ENCODE results near the gene PIK3R1.
A peak's percentile ranks its signal among the peaks of the same experiment; 100 is the strongest.

PIK3R1 gene

GRCh38 chr5:68267066-68267465, 51.5 kb downstream of the PIK3R1 start:
- no peaks in the 10 kb centered on the region for H3K36me3 ChIP-seq (ENCODE audit: control insufficient read depth in 2 of 2, insufficient read depth in 2 of 2, low read length in 2 of 2)
- no peaks in the 10 kb centered on the region for H3K27me3 ChIP-seq (ENCODE audit: control insufficient read depth in 2 of 2, insufficient read depth in 2 of 2, low read length in 2 of 2)
- H3K9me3 ChIP-seq (ENCODE audit: control insufficient read depth in 2 of 2, low read length in 2 of 2) = no peaks in the 10 kb centered on the region
- peak overlapping the region in 1 of 2 donors; percentile 14 for H3K27ac ChIP-seq (ENCODE audit: low read depth in 2 of 2, low read length in 2 of 2)
- peak overlapping the region in 1 of 2 donors; percentile 25 for H3K9ac ChIP-seq (ENCODE audit: low read depth in 1 of 2, low read length in 2 of 2)
- H3K4me1 ChIP-seq (ENCODE audit: control insufficient read depth in 2 of 2, insufficient read depth in 2 of 2, low read length in 2 of 2) = peaks cover 33 to 34% of the 10 kb centered on the region in 2 donors
- H3K4me3 ChIP-seq (ENCODE audit: low read length in 2 of 2) = no peak overlapping the region

- H3K27me3 ChIP-seq (ENCODE audit: control insufficient read depth in 2 of 2, insufficient read depth in 2 of 2, low read length in 2 of 2) = no peaks in the 10 kb centered on the region
- no peak overlapping the region for H3K4me3 ChIP-seq (ENCODE audit: low read length in 2 of 2)
- H3K27ac ChIP-seq (ENCODE audit: low read depth in 2 of 2, low read length in 2 of 2) = no peak overlapping the region
- H3K4me1 ChIP-seq (ENCODE audit: control insufficient read depth in 2 of 2, insufficient read depth in 2 of 2, low read length in 2 of 2) = peaks cover 33 to 34% of the 10 kb centered on the region in 2 donors
- H3K9me3 ChIP-seq (ENCODE audit: control insufficient read depth in 2 of 2, low read length in 2 of 2) = no peaks in the 10 kb centered on the region
- no peak overlapping the region for H3K9ac ChIP-seq (ENCODE audit: low read depth in 1 of 2, low read length in 2 of 2)
- no peaks in the 10 kb centered on the region for H3K36me3 ChIP-seq (ENCODE audit: control insufficient read depth in 2 of 2, insufficient read depth in 2 of 2, low read length in 2 of 2)
Measured at GRCh38 chr5:68268101-68268851, 52.7 kb downstream of the PIK3R1 start.

- H3K4me1 ChIP-seq (ENCODE audit: control insufficient read depth in 2 of 2, insufficient read depth in 2 of 2, low read length in 2 of 2) = peaks cover 33 to 34% of the 10 kb centered on the region in 2 donors
- no peak overlapping the region for H3K4me3 ChIP-seq (ENCODE audit: low read length in 2 of 2)
- no peak overlapping the region for H3K27ac ChIP-seq (ENCODE audit: low read depth in 2 of 2, low read length in 2 of 2)
- H3K36me3 ChIP-seq (ENCODE audit: control insufficient read depth in 2 of 2, insufficient read depth in 2 of 2, low read length in 2 of 2) = peaks cover 1 to 2% of the 10 kb centered on the region in 2 donors
- no peak overlapping the region for H3K9ac ChIP-seq (ENCODE audit: low read depth in 1 of 2, low read length in 2 of 2)
- no peaks in the 10 kb centered on the region for H3K9me3 ChIP-seq (ENCODE audit: control insufficient read depth in 2 of 2, low read length in 2 of 2)
- no peaks in the 10 kb centered on the region for H3K27me3 ChIP-seq (ENCODE audit: control insufficient read depth in 2 of 2, insufficient read depth in 2 of 2, low read length in 2 of 2)
Measured at GRCh38 chr5:68268852-68269130, 53.2 kb downstream of the PIK3R1 start.

- Histone ChIP-seq H3K36me3 (ENCODE audit: control insufficient read depth in 2 of 2, insufficient read depth in 2 of 2, low read length in 2 of 2) (peaks cover 9 to 10% of the 10 kb centered on the region in 2 donors), H3K27ac (ENCODE audit: low read depth in 2 of 2, low read length in 2 of 2) (no peak overlapping the region), H3K9me3 (ENCODE audit: control insufficient read depth in 2 of 2, low read length in 2 of 2) (no peaks in the 10 kb centered on the region), H3K27me3 (ENCODE audit: control insufficient read depth in 2 of 2, insufficient read depth in 2 of 2, low read length in 2 of 2) (no peaks in the 10 kb centered on the region), H3K9ac (ENCODE audit: low read depth in 1 of 2, low read length in 2 of 2) (no peak overlapping the region), H3K4me1 (ENCODE audit: control insufficient read depth in 2 of 2, insufficient read depth in 2 of 2, low read length in 2 of 2) (peaks cover 26 to 27% of the 10 kb centered on the region in 2 donors), H3K4me3 (ENCODE audit: low read length in 2 of 2) (no peak overlapping the region)
Measured at GRCh38 chr5:68269820-68270219, 54.3 kb downstream of the PIK3R1 start.

- no peaks in the 10 kb centered on the region for H3K9me3 ChIP-seq (ENCODE audit: control insufficient read depth in 2 of 2, low read length in 2 of 2)
- H3K4me3 ChIP-seq (ENCODE audit: low read length in 2 of 2) = no peak overlapping the region
- no peaks in the 10 kb centered on the region for H3K27me3 ChIP-seq (ENCODE audit: control insufficient read depth in 2 of 2, insufficient read depth in 2 of 2, low read length in 2 of 2)
- H3K27ac ChIP-seq (ENCODE audit: low read depth in 2 of 2, low read length in 2 of 2) = no peak overlapping the region
- H3K9ac ChIP-seq (ENCODE audit: low read depth in 1 of 2, low read length in 2 of 2) = no peak overlapping the region
- H3K4me1 ChIP-seq (ENCODE audit: control insufficient read depth in 2 of 2, insufficient read depth in 2 of 2, low read length in 2 of 2) = peaks cover 21 to 24% of the 10 kb centered on the region in 2 donors
- peaks cover 13 to 14% of the 10 kb centered on the region in 2 donors for H3K36me3 ChIP-seq (ENCODE audit: control insufficient read depth in 2 of 2, insufficient read depth in 2 of 2, low read length in 2 of 2)
Measured at GRCh38 chr5:68270399-68270975, 54.9 kb downstream of the PIK3R1 start.

- Histone ChIP-seq H3K9ac (ENCODE audit: low read depth in 1 of 2, low read length in 2 of 2) (no peak overlapping the region), H3K9me3 (ENCODE audit: control insufficient read depth in 2 of 2, low read length in 2 of 2) (no peaks in the 10 kb centered on the region), H3K27ac (ENCODE audit: low read depth in 2 of 2, low read length in 2 of 2) (no peak overlapping the region), H3K36me3 (ENCODE audit: control insufficient read depth in 2 of 2, insufficient read depth in 2 of 2, low read length in 2 of 2) (peaks cover 14 to 15% of the 10 kb centered on the region in 2 donors), H3K4me1 (ENCODE audit: control insufficient read depth in 2 of 2, insufficient read depth in 2 of 2, low read length in 2 of 2) (peaks cover 17 to 21% of the 10 kb centered on the region in 2 donors), H3K4me3 (ENCODE audit: low read length in 2 of 2) (no peak overlapping the region), H3K27me3 (ENCODE audit: control insufficient read depth in 2 of 2, insufficient read depth in 2 of 2, low read length in 2 of 2) (no peaks in the 10 kb centered on the region)
Measured at GRCh38 chr5:68271124-68271523, 55.6 kb downstream of the PIK3R1 start.

GRCh38 chr5:68272289-68272688, 56.7 kb downstream of the PIK3R1 start:
- no peak overlapping the region for H3K9ac ChIP-seq (ENCODE audit: low read depth in 1 of 2, low read length in 2 of 2)
- H3K9me3 ChIP-seq (ENCODE audit: control insufficient read depth in 2 of 2, low read length in 2 of 2) = no peaks in the 10 kb centered on the region
- no peak overlapping the region for H3K27ac ChIP-seq (ENCODE audit: low read depth in 2 of 2, low read length in 2 of 2)
- H3K4me3 ChIP-seq (ENCODE audit: low read length in 2 of 2) = no peak overlapping the region
- peaks cover 9 to 22% of the 10 kb centered on the region in 2 donors for H3K4me1 ChIP-seq (ENCODE audit: control insufficient read depth in 2 of 2, insufficient read depth in 2 of 2, low read length in 2 of 2)
- H3K36me3 ChIP-seq (ENCODE audit: control insufficient read depth in 2 of 2, insufficient read depth in 2 of 2, low read length in 2 of 2) = peaks cover 20 to 24% of the 10 kb centered on the region in 2 donors
- H3K27me3 ChIP-seq (ENCODE audit: control insufficient read depth in 2 of 2, insufficient read depth in 2 of 2, low read length in 2 of 2) = no peaks in the 10 kb centered on the region

GRCh38 chr5:68273717-68274409, 58.3 kb downstream of the PIK3R1 start:
- no peak overlapping the region for H3K4me3 ChIP-seq (ENCODE audit: low read length in 2 of 2)
- H3K36me3 ChIP-seq (ENCODE audit: control insufficient read depth in 2 of 2, insufficient read depth in 2 of 2, low read length in 2 of 2) = peaks cover 25 to 26% of the 10 kb centered on the region in 2 donors
- H3K27me3 ChIP-seq (ENCODE audit: control insufficient read depth in 2 of 2, insufficient read depth in 2 of 2, low read length in 2 of 2) = no peaks in the 10 kb centered on the region
- peaks cover 0 to 10% of the 10 kb centered on the region in 2 donors for H3K4me1 ChIP-seq (ENCODE audit: control insufficient read depth in 2 of 2, insufficient read depth in 2 of 2, low read length in 2 of 2)
- no peaks in the 10 kb centered on the region for H3K9me3 ChIP-seq (ENCODE audit: control insufficient read depth in 2 of 2, low read length in 2 of 2)
- no peak overlapping the region for H3K27ac ChIP-seq (ENCODE audit: low read depth in 2 of 2, low read length in 2 of 2)
- no peak overlapping the region for H3K9ac ChIP-seq (ENCODE audit: low read depth in 1 of 2, low read length in 2 of 2)

- Histone ChIP-seq H3K9me3 (ENCODE audit: control insufficient read depth in 2 of 2, low read length in 2 of 2) (no peaks in the 10 kb centered on the region), H3K27ac (ENCODE audit: low read depth in 2 of 2, low read length in 2 of 2) (no peak overlapping the region), H3K27me3 (ENCODE audit: control insufficient read depth in 2 of 2, insufficient read depth in 2 of 2, low read length in 2 of 2) (no peaks in the 10 kb centered on the region), H3K9ac (ENCODE audit: low read depth in 1 of 2, low read length in 2 of 2) (no peak overlapping the region), H3K4me1 (ENCODE audit: control insufficient read depth in 2 of 2, insufficient read depth in 2 of 2, low read length in 2 of 2) (peaks cover 0 to 10% of the 10 kb centered on the region in 2 donors), H3K4me3 (ENCODE audit: low read length in 2 of 2) (no peak overlapping the region), H3K36me3 (ENCODE audit: control insufficient read depth in 2 of 2, insufficient read depth in 2 of 2, low read length in 2 of 2) (peaks cover 36 to 38% of the 10 kb centered on the region in 2 donors)
Measured at GRCh38 chr5:68274847-68275651, 59.5 kb downstream of the PIK3R1 start.

All from mucosa of rectum (tissue), 2 donors.